H1 (cell line): ENCODE results near the gene PFKFB3. TPM values are rescaled to one million over a fixed set of nuclear protein-coding genes. Genes with fewer than 3 reads are reported as not detected.

Experiments
- BACH1 ChIP-seq: IDR thresholded peaks from 2 replicates; pipeline ENCODE4 v1.6.1; 2012; ENCODE audit warnings: low read length, improper control_type of control experiment
- CEBPB ChIP-seq: IDR thresholded peaks from 2 replicates; pipeline ENCODE4 v1.6.1; 2012; ENCODE audit warnings: low read depth, low read length
- RBBP5 ChIP-seq: IDR thresholded peaks from 2 replicates; pipeline ENCODE4 v1.7.1; 2012; ENCODE audit warnings: low read depth, mild to moderate bottlenecking, inconsistent platforms, low read length, moderate library complexity, borderline replicate concordance
- RNF2 ChIP-seq: fragments of 200-900, 300-1000 bp; sonication (generic); IDR thresholded peaks from 2 replicates; pipeline ENCODE4 v1.7.1; 2016; ENCODE audit warnings: borderline replicate concordance, low read depth, mild to moderate bottlenecking, antibody characterized with exemption, low read length; ENCODE audit not compliant: poor library complexity, severe bottlenecking; ENCODE audit errors: missing control alignments
- SP4 ChIP-seq: IDR thresholded peaks from 2 replicates; pipeline ENCODE4 v1.6.1; 2012; ENCODE audit warnings: low read length, inconsistent platforms
- TAF7 ChIP-seq: optimal IDR thresholded peaks from 2 replicates; pipeline ENCODE3; 2011; ENCODE audit warnings: low read depth, mild to moderate bottlenecking, inconsistent platforms, low read length, moderate library complexity, borderline replicate concordance
- TEAD4 ChIP-seq: IDR thresholded peaks from 2 replicates; pipeline ENCODE4 v1.6.1; 2012; ENCODE audit warnings: low read depth, low read length, inconsistent platforms, mixed read lengths
- polyA plus RNA-seq, 7 experiments: library from polyadenylated mRNA; depleted of rRNA in 3 of 7; stranded (reverse) in 5 of 7; unstranded in 2 of 7; fragments of >200 nt in 5 of 7; fragments of 200-250 nt in 2 of 7; gene quantifications; 1 replicate in 5 of 7; 2 replicates in 1 of 7; 4 replicates in 1 of 7; pipeline versions ENCODE4 v1.2.1 to v1.2.3, GENCODE V29; 2011 to 2013; ENCODE audit warnings: missing spikeins in 2 of 7, mixed read lengths in 2 of 7
- total RNA-seq: library from RNA; stranded (reverse); fragmentation: NEBNext Ultra II Directional; extraction: Animal tissue kit (Norgen Biotek cat#: 25700); gene quantifications from 2 replicates; pipeline ENCODE4 v1.2.1, GENCODE V29; 2021
- TF ChIP-seq, protein P1 (sequence below): IDR thresholded peaks from 2 replicates; pipeline ENCODE4 v1.6.1; 2012; ENCODE audit warnings: low read length, inconsistent platforms

PFKFB3 gene
- total and polyA plus RNA-seq, 2 of the 8 experiments (the other 6 are each of a cell fraction or from before 2014, with no cell fraction given) = 15.6 to 32.0 TPM

DNA sequence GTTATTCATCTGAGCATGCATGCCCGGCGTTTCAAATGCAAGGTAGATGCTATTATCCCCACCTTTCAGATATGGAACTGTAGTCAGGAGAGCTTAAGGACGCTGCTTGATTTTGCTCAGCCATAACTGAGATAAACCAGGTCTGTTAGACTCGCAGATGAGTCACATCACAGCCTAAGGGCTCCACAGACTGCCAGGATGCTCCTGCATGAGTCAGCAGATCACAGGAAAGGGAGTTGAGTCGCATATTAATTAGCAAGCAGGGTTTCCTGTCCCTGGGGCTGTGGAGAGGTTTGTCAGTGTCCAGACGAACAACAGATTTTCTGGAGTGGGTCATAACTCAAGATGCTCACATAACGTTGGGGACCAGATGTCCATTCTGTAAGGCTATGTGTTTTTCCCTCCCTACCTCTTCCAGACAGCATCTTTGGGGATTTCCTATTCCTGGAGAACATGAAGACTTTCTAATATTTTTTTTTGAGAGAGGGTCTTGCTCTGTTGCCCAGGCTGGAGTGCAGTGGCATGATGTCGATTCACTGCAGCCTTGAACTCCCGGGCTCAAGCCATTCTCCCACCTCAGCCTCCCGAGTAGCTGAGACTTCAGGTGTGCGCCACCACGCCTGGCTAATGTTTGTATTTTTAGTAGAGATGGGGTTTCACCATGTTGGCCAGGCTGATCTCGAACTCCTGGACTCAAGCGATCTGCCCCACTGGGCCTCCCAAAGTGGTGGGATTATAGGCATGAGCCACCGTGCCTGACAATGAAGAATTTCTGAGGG is 36.7 kb downstream of the PFKFB3 start (continued):
- TF ChIP-seq RNF2 = no peak
- no peak for TF ChIP-seq SP4
- TF ChIP-seq BACH1 = no peak
- TF ChIP-seq TEAD4 = no peak
- no peak for TF ChIP-seq RBBP5
- no peak for TF ChIP-seq CEBPB
- no peak for TF ChIP-seq TAF7
- TF ChIP-seq, protein P1, sequence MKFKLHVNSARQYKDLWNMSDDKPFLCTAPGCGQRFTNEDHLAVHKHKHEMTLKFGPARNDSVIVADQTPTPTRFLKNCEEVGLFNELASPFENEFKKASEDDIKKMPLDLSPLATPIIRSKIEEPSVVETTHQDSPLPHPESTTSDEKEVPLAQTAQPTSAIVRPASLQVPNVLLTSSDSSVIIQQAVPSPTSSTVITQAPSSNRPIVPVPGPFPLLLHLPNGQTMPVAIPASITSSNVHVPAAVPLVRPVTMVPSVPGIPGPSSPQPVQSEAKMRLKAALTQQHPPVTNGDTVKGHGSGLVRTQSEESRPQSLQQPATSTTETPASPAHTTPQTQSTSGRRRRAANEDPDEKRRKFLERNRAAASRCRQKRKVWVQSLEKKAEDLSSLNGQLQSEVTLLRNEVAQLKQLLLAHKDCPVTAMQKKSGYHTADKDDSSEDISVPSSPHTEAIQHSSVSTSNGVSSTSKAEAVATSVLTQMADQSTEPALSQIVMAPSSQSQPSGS = no peak
- TF ChIP-seq, all 59 proteins: peak for 0
